ENCODE measurements around the gene MDM1. TPM values are rescaled to one million over a fixed set of nuclear protein-coding genes. Genes with fewer than 3 reads are reported as not detected.

The MDM1 gene
- total RNA-seq, 1 experiment from 2014 or later: 10.0 TPM

DNA sequence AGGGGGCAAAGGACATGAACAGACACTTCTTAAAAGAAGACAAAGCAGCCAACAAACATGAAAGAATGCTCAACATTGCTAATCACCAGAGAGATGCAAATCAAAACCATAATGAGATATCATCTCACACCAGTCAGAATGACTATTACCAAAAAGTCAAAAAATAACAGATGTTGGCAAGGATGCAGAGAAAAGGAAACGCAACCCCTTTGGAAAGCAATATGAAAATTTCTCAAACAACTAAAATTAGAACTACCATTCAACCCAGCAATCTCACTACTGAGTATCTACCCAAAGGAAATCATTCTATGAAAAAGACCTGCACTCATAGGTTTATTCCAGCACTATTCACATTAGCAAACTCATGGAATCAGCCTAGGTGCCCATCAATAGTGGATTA is 25.6 kb downstream of the MDM1 start:
- no peaks in the 10 kb centered on the region for H4K20me1 ChIP-seq (ENCODE audit: insufficient read depth)
- CTCF ChIA-PET: no interaction called here
- no peak overlapping the region for H3K4me3 ChIP-seq (replicated peaks in 1 of 2; ENCODE audit: low read depth in 1 of 2, low read length in 2 of 2)
- intact Hi-C loops (cut with micrococcal nuclease): no loop called here
- no peak overlapping the region for H3K27ac ChIP-seq (ENCODE audit: low read depth, low read length)
- no peak overlapping the region for H2AFZ ChIP-seq (ENCODE audit: low read depth, low read length, poor library complexity, severe bottlenecking)
- TF ChIP-seq ELF1 (IDR thresholded peaks at IDR 0.05; ENCODE audit: borderline replicate concordance, low read depth): no peak
- no peak for TF ChIP-seq ZFX (IDR thresholded peaks at IDR 0.05)
- no peak for TF ChIP-seq EGR1 (IDR thresholded peaks at IDR 0.05; ENCODE audit: low read depth)
- no peak for TF ChIP-seq REST (IDR thresholded peaks at IDR 0.05; ENCODE audit: low read depth)
- ATAC-seq: no peak
- peaks cover 0 to 6% of the 10 kb centered on the region in 2 experiments; a peak in 1 of 4 replicates for H3K36me3 ChIP-seq (ENCODE audit: control insufficient read depth in 1 of 2, insufficient read depth in 2 of 2, low read length in 2 of 2)
- H3K4me1 ChIP-seq (ENCODE audit: control insufficient read depth in 1 of 2, insufficient read depth in 2 of 2, low read length in 2 of 2): no peaks in the 10 kb centered on the region
- no peak overlapping the region for H3K4me2 ChIP-seq (ENCODE audit: low read length)
- H3K79me2 ChIP-seq (ENCODE audit: insufficient read depth, low read length): no peaks in the 10 kb centered on the region
- no peak overlapping the region for H3K9ac ChIP-seq (ENCODE audit: low read length)
- RAD21 ChIA-PET (ENCODE audit: low non-redundant PET in 1 of 2, low total read pairs in 2 of 2, uncharacterized antibody in 2 of 2, unreplicated experiment in 2 of 2): no interaction called here
- H3K9me3 ChIP-seq (ENCODE audit: control insufficient read depth in 1 of 2, insufficient read depth in 1 of 2, low read depth in 1 of 2, low read length in 2 of 2): no peaks in the 10 kb centered on the region
- H3K27me3 ChIP-seq (ENCODE audit: insufficient read depth, low read length): no peaks in the 10 kb centered on the region
- H3K9me2 ChIP-seq (ENCODE audit: insufficient read depth): no peaks in the 10 kb centered on the region
- BruUV-seq (replicated peaks): no TSS peak
- POLR2A ChIA-PET: no interaction called here
- no peak for DNase-seq (ENCODE audit: low read depth, low spot score)

- no peak for DNase-seq (ENCODE audit: low read depth, low spot score)
- Histone ChIP-seq H3K9ac (ENCODE audit: low read length) (no peak overlapping the region), H3K27ac (ENCODE audit: low read depth, low read length) (no peak overlapping the region), H3K36me3 (ENCODE audit: control insufficient read depth in 1 of 2, insufficient read depth in 2 of 2, low read length in 2 of 2) (0 out of 4 replicates have a peak, but pooled peaks cover 0 to 3% of the 10 kb centered on the region in 2 experiments), H3K27me3 (ENCODE audit: insufficient read depth, low read length) (no peaks in the 10 kb centered on the region), H3K4me3 (replicated peaks in 1 of 2; ENCODE audit: low read depth in 1 of 2, low read length in 2 of 2) (no peak overlapping the region), H4K20me1 (ENCODE audit: insufficient read depth) (no peaks in the 10 kb centered on the region), H3K9me3 (ENCODE audit: control insufficient read depth in 1 of 2, insufficient read depth in 1 of 2, low read depth in 1 of 2, low read length in 2 of 2) (no peaks in the 10 kb centered on the region), H3K4me2 (ENCODE audit: low read length) (no peak overlapping the region), H3K4me1 (ENCODE audit: control insufficient read depth in 1 of 2, insufficient read depth in 2 of 2, low read length in 2 of 2) (no peaks in the 10 kb centered on the region), H2AFZ (ENCODE audit: low read depth, low read length, poor library complexity, severe bottlenecking) (no peak overlapping the region), H3K79me2 (ENCODE audit: insufficient read depth, low read length) (no peaks in the 10 kb centered on the region), H3K9me2 (ENCODE audit: insufficient read depth) (no peaks in the 10 kb centered on the region)
- ChIA-PET CTCF (no interaction called here), RAD21 (ENCODE audit: low non-redundant PET in 1 of 2, low total read pairs in 2 of 2, uncharacterized antibody in 2 of 2, unreplicated experiment in 2 of 2) (no interaction called here), POLR2A (no interaction called here)
- intact Hi-C loops (cut with micrococcal nuclease): no loop called here
- ATAC-seq: no peak
- BruUV-seq (replicated peaks): no TSS peak
- TF ChIP-seq RAD21 (IDR thresholded peaks at IDR 0.05; ENCODE audit: low read depth) (no peak), SP1 (IDR thresholded peaks at IDR 0.05; ENCODE audit: low read depth) (no peak), YY1 (IDR thresholded peaks at IDR 0.05; ENCODE audit: extremely low read depth, insufficient replicate concordance, low read depth, low read length) (no peak), SIN3A (IDR thresholded peaks at IDR 0.05; ENCODE audit: low read depth) (no peak), ZFX (IDR thresholded peaks at IDR 0.05) (no peak), ELF1 (IDR thresholded peaks at IDR 0.05; ENCODE audit: borderline replicate concordance, low read depth) (no peak), EZH2phosphoT487 (IDR thresholded peaks at IDR 0.05; ENCODE audit: borderline replicate concordance) (no peak)
- TF ChIP-seq, protein P1, sequence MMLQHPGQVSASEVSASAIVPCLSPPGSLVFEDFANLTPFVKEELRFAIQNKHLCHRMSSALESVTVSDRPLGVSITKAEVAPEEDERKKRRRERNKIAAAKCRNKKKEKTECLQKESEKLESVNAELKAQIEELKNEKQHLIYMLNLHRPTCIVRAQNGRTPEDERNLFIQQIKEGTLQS (IDR thresholded peaks at IDR 0.05): no peak
- TF ChIP-seq, protein P2, sequence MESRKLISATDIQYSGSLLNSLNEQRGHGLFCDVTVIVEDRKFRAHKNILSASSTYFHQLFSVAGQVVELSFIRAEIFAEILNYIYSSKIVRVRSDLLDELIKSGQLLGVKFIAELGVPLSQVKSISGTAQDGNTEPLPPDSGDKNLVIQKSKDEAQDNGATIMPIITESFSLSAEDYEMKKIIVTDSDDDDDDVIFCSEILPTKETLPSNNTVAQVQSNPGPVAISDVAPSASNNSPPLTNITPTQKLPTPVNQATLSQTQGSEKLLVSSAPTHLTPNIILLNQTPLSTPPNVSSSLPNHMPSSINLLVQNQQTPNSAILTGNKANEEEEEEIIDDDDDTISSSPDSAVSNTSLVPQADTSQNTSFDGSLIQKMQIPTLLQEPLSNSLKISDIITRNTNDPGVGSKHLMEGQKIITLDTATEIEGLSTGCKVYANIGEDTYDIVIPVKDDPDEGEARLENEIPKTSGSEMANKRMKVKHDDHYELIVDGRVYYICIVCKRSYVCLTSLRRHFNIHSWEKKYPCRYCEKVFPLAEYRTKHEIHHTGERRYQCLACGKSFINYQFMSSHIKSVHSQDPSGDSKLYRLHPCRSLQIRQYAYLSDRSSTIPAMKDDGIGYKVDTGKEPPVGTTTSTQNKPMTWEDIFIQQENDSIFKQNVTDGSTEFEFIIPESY (IDR thresholded peaks at IDR 0.05; ENCODE audit: extremely low read depth, insufficient replicate concordance, low read length): no peak
Observed at GRCh38 chr12:68305278-68305677, 26.9 kb downstream of the MDM1 start.
